Sciatic nerve (tissue), 2 donors: ENCODE results near the gene TNFSF15. TPM values are rescaled to one million over a fixed set of nuclear protein-coding genes. Genes with fewer than 3 reads are reported as not detected.

Experiments
- ATAC-seq: fragments of 200-7000 bp; cut with Tn5 transposase; one replicate; pipeline ENCODE4 v1.9.1; 2020; ENCODE audit warnings: mild to moderate bottlenecking, moderate library complexity
- DNase-seq: peaks from one replicate; pipeline ENCODE4 v3.0.0-alpha.2; 2020; ENCODE audit warnings: low spot score
- intact Hi-C: fragments of 100-400 bp; cut with DNase I; formaldehyde crosslinking; loops from one replicate; pipeline ENCODE4 v1.14.2; 2022
- total RNA-seq: library from RNA; stranded (reverse); fragmentation: NEBNext Ultra II Directional; extraction: Animal tissue kit (Norgen Biotek cat#: 25700); gene quantifications from one replicate; pipeline ENCODE4 v1.2.1, GENCODE V29; 2021
- donor health status: DM: no; HTN: no; CAD: no.
- donor health status: DM: no; HTN: no; CAD: no.

Gene TNFSF15
- total RNA-seq, 1 donor from 2014 or later = 11.9 TPM

- no peak for DNase-seq
- intact Hi-C loops = no loop called here
- ATAC-seq = no peak
Measured at GRCh38 chr9:114798101-114798500, 7.7 kb downstream of the TNFSF15 start.

GRCh38 chr9:114792396-114792795, 13.4 kb downstream of the TNFSF15 start:
- no peak for DNase-seq
- no peak for ATAC-seq
- intact Hi-C loops = no loop called here

GRCh38 chr9:114791736-114792135, 14.1 kb downstream of the TNFSF15 start:
- no peak for ATAC-seq
- no peak for DNase-seq
- intact Hi-C loops = no loop called here

GRCh38 chr9:114791312-114791711, 14.5 kb downstream of the TNFSF15 start:
- intact Hi-C loops = no loop called here
- ATAC-seq = no peak
- no peak for DNase-seq

GRCh38 chr9:114790521-114790920, 15.3 kb downstream of the TNFSF15 start:
- no peak for ATAC-seq
- intact Hi-C loops = no loop called here

GRCh38 chr9:114789006-114789405, 16.8 kb downstream of the TNFSF15 start:
- intact Hi-C loops = no loop called here
- DNase-seq (no peak), ATAC-seq (no peak)

More at GRCh38 chr9:114790521-114790920, 15.3 kb downstream of the TNFSF15 start:
- DNase-seq = no peak

GRCh38 chr9:114787781-114788498, 17.9 kb downstream of the TNFSF15 start:
- ATAC-seq (no peak), DNase-seq (no peak)
- intact Hi-C loops = no loop called here

- no peak for DNase-seq
- ATAC-seq = no peak
Measured at GRCh38 chr9:114787214-114787613, 18.6 kb downstream of the TNFSF15 start.

GRCh38 chr9:114785866-114786650, 19.8 kb downstream of the TNFSF15 start:
- no peak for ATAC-seq
- no peak for DNase-seq
- intact Hi-C loops = no loop called here

More at GRCh38 chr9:114787214-114787613, 18.6 kb downstream of the TNFSF15 start:
- intact Hi-C loops = no loop called here

GRCh38 chr9:114784721-114785279, 21.0 kb downstream of the TNFSF15 start:
- ATAC-seq (no peak), DNase-seq (no peak)
- intact Hi-C loops = no loop called here

GRCh38 chr9:114782586-114782985, 23.3 kb downstream of the TNFSF15 start:
- intact Hi-C loops = no loop called here
- DNase-seq (no peak), ATAC-seq (no peak)

- ATAC-seq (peak; percentile 55), DNase-seq (peak; percentile 68)
- intact Hi-C loops = no loop called here
Measured at GRCh38 chr9:114779352-114779845, 26.4 kb downstream of the TNFSF15 start.

GRCh38 chr9:114777821-114778609, 27.8 kb downstream of the TNFSF15 start:
- DNase-seq (no peak), ATAC-seq (no peak)
- intact Hi-C loops = no loop called here

- no peak for ATAC-seq
- no peak for DNase-seq
- intact Hi-C loops = no loop called here
Measured at GRCh38 chr9:114776683-114777399, 29.0 kb downstream of the TNFSF15 start.

- intact Hi-C loops = no loop called here
- no peak for ATAC-seq
Measured at GRCh38 chr9:114775981-114776380, 29.9 kb downstream of the TNFSF15 start.

GRCh38 chr9:114775121-114775520, 30.7 kb downstream of the TNFSF15 start:
- no peak for ATAC-seq
- intact Hi-C loops = no loop called here
- no peak for DNase-seq

More at GRCh38 chr9:114775981-114776380, 29.9 kb downstream of the TNFSF15 start:
- no peak for DNase-seq

GRCh38 chr9:114774524-114774923, 31.3 kb downstream of the TNFSF15 start:
- intact Hi-C loops = no loop called here
- DNase-seq (no peak), ATAC-seq (no peak)

- DNase-seq (no peak), ATAC-seq (no peak)
- intact Hi-C loops = no loop called here
Measured at GRCh38 chr9:114771889-114772288, 34.0 kb downstream of the TNFSF15 start.
